ENCODE data around the gene TYMS. TPM values are rescaled to one million over a fixed set of nuclear protein-coding genes. Genes with fewer than 3 reads are reported as not detected.

Gene TYMS
- total RNA-seq, 2 experiments from 2014 or later = 90.7 to 196 TPM

- ChIA-PET POLR2A (no interaction called here), CTCF (ENCODE audit: unreplicated experiment) (no interaction called here)
- Histone ChIP-seq H3K4me3 (ENCODE audit: low read depth, low read length, poor library complexity, severe bottlenecking) (no peak overlapping the region), H3K4me1 (ENCODE audit: insufficient read depth, low read length, poor library complexity, severe bottlenecking) (no peaks in the 10 kb centered on the region), H3K4me2 (ENCODE audit: low read length) (no peak overlapping the region), H4K20me1 (ENCODE audit: insufficient read depth, low read length) (no peaks in the 10 kb centered on the region), H3K36me3 (ENCODE audit: insufficient read depth, low read length) (no peaks in the 10 kb centered on the region), H3K79me2 (ENCODE audit: insufficient read depth, low read depth, low read length) (no peaks in the 10 kb centered on the region), H2AFZ (ENCODE audit: low read length) (no peak overlapping the region), H3K27ac (ENCODE audit: low read depth, low read length, poor library complexity, severe bottlenecking) (no peak overlapping the region), H3K9me3 (ENCODE audit: low read length) (no peaks in the 10 kb centered on the region), H3K9me2 (ENCODE audit: insufficient read depth, low read length) (no peaks in the 10 kb centered on the region)
- TF ChIP-seq, protein P1, sequence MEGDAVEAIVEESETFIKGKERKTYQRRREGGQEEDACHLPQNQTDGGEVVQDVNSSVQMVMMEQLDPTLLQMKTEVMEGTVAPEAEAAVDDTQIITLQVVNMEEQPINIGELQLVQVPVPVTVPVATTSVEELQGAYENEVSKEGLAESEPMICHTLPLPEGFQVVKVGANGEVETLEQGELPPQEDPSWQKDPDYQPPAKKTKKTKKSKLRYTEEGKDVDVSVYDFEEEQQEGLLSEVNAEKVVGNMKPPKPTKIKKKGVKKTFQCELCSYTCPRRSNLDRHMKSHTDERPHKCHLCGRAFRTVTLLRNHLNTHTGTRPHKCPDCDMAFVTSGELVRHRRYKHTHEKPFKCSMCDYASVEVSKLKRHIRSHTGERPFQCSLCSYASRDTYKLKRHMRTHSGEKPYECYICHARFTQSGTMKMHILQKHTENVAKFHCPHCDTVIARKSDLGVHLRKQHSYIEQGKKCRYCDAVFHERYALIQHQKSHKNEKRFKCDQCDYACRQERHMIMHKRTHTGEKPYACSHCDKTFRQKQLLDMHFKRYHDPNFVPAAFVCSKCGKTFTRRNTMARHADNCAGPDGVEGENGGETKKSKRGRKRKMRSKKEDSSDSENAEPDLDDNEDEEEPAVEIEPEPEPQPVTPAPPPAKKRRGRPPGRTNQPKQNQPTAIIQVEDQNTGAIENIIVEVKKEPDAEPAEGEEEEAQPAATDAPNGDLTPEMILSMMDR (conservative IDR thresholded peaks at IDR 0.05; ENCODE audit: low read length) = no peak
- TF ChIP-seq EZH2phosphoT487 (IDR thresholded peaks at IDR 0.05; ENCODE audit: borderline replicate concordance, low read depth, low read length) = no peak
- no TSS peak for BruUV-seq (replicated peaks)
- DNase-seq (ENCODE audit: low spot score) = no peak
- intact Hi-C loops (cut with micrococcal nuclease; ENCODE audit: unreplicated experiment) = no loop called here
These were observed 47.1 kb upstream of the TYMS start for GRCh38 chr18:610214-610928.

DNA sequence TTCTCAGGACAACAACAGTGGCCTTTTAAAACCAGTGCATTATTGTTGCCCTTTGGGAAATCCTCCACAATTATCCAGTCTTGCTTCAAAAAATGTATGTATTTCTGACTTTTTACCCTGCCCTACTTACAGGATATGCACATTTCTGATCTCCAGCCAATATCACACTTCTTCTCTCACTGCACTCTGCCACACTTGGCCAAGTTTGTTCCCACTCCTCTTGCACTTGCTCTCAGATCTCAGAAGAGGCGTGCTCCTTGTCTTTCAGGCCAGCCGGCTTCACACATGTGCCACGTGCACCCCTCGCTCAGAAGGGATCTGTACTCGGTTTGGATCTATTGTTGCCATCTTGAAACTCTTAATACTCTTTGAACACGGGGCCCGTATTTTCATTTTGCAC, 45.3 kb upstream of the TYMS start:
- Histone ChIP-seq H3K27ac (ENCODE audit: low read depth, low read length, poor library complexity, severe bottlenecking) (no peak overlapping the region), H3K4me3 (ENCODE audit: low read depth, low read length, poor library complexity, severe bottlenecking) (no peak overlapping the region), H3K4me2 (ENCODE audit: low read length) (no peak overlapping the region), H3K79me2 (ENCODE audit: insufficient read depth, low read depth, low read length) (no peaks in the 10 kb centered on the region), H3K4me1 (ENCODE audit: insufficient read depth, low read length, poor library complexity, severe bottlenecking) (no peaks in the 10 kb centered on the region), H3K36me3 (ENCODE audit: insufficient read depth, low read length) (no peaks in the 10 kb centered on the region), H2AFZ (ENCODE audit: low read length) (no peak overlapping the region), H3K9me2 (ENCODE audit: insufficient read depth, low read length) (no peaks in the 10 kb centered on the region), H4K20me1 (ENCODE audit: insufficient read depth, low read length) (no peaks in the 10 kb centered on the region), H3K9me3 (ENCODE audit: low read length) (no peaks in the 10 kb centered on the region)
- intact Hi-C loops (cut with micrococcal nuclease; ENCODE audit: unreplicated experiment) = no loop called here
- DNase-seq (ENCODE audit: low spot score) = no peak
- ChIA-PET POLR2A (no interaction called here), CTCF (ENCODE audit: unreplicated experiment) (no interaction called here)
- TF ChIP-seq EZH2phosphoT487 (IDR thresholded peaks at IDR 0.05; ENCODE audit: borderline replicate concordance, low read depth, low read length) = no peak
- TF ChIP-seq, protein P1 (conservative IDR thresholded peaks at IDR 0.05; ENCODE audit: low read length) = no peak
- BruUV-seq (replicated peaks) = no TSS peak

- ChIA-PET POLR2A (no interaction called here), CTCF (ENCODE audit: unreplicated experiment) (no interaction called here)
- no peak for DNase-seq (ENCODE audit: low spot score)
- no peak for TF ChIP-seq EZH2phosphoT487 (IDR thresholded peaks at IDR 0.05; ENCODE audit: borderline replicate concordance, low read depth, low read length)
- TF ChIP-seq, protein P1 (conservative IDR thresholded peaks at IDR 0.05; ENCODE audit: low read length) = no peak
- no TSS peak for BruUV-seq (replicated peaks)
- Histone ChIP-seq H3K36me3 (ENCODE audit: insufficient read depth, low read length) (no peaks in the 10 kb centered on the region), H3K9me2 (ENCODE audit: insufficient read depth, low read length) (no peaks in the 10 kb centered on the region), H3K4me3 (ENCODE audit: low read depth, low read length, poor library complexity, severe bottlenecking) (no peak overlapping the region), H3K79me2 (ENCODE audit: insufficient read depth, low read depth, low read length) (no peaks in the 10 kb centered on the region), H4K20me1 (ENCODE audit: insufficient read depth, low read length) (no peaks in the 10 kb centered on the region), H2AFZ (ENCODE audit: low read length) (no peak overlapping the region), H3K9me3 (ENCODE audit: low read length) (no peaks in the 10 kb centered on the region), H3K27ac (ENCODE audit: low read depth, low read length, poor library complexity, severe bottlenecking) (no peak overlapping the region), H3K4me1 (ENCODE audit: insufficient read depth, low read length, poor library complexity, severe bottlenecking) (no peaks in the 10 kb centered on the region), H3K4me2 (ENCODE audit: low read length) (no peak overlapping the region)
- intact Hi-C loops (cut with micrococcal nuclease; ENCODE audit: unreplicated experiment) = no loop called here
These were observed 43.3 kb upstream of the TYMS start for GRCh38 chr18:614193-614592.

All from OCI-LY7 (cell line).